Gastroesophageal sphincter (tissue), 3 donors: ENCODE data around the gene GPR39.

Experiments
- EP300 ChIP-seq: sonication (generic); formaldehyde crosslinking; IDR thresholded peaks from one replicate; pipeline ENCODE4 v1.6.1; 2017; ENCODE audit warnings: antibody characterized with exemption, mild to moderate bottlenecking
- TF ChIP-seq, protein P1 (sequence below), 4 experiments: fragments of 200-600 bp in 2 of 4; fragments of 450-650 bp in 2 of 4; sonication (generic) in 1 of 4; IDR thresholded peaks; one replicate each; pipeline ENCODE4 v1.5.1; 2017 to 2019; ENCODE audit warnings: antibody characterized with exemption in 4 of 4, mild to moderate bottlenecking in 2 of 4, moderate library complexity in 2 of 4

GRCh38 chr2:132430895-132431294, 14.3 kb downstream of the GPR39 start:
- TF ChIP-seq EP300 = no peak
- TF ChIP-seq, protein P1, sequence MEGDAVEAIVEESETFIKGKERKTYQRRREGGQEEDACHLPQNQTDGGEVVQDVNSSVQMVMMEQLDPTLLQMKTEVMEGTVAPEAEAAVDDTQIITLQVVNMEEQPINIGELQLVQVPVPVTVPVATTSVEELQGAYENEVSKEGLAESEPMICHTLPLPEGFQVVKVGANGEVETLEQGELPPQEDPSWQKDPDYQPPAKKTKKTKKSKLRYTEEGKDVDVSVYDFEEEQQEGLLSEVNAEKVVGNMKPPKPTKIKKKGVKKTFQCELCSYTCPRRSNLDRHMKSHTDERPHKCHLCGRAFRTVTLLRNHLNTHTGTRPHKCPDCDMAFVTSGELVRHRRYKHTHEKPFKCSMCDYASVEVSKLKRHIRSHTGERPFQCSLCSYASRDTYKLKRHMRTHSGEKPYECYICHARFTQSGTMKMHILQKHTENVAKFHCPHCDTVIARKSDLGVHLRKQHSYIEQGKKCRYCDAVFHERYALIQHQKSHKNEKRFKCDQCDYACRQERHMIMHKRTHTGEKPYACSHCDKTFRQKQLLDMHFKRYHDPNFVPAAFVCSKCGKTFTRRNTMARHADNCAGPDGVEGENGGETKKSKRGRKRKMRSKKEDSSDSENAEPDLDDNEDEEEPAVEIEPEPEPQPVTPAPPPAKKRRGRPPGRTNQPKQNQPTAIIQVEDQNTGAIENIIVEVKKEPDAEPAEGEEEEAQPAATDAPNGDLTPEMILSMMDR (IDR thresholded peaks at IDR 0.05) = no peak
